Keratinocyte (primary cell): ENCODE results near the gene ARPC5. TPM values are rescaled to one million over a fixed set of nuclear protein-coding genes. Genes with fewer than 3 reads are reported as not detected.

Experiments used
- DNase-seq: peaks from one replicate; pipeline ENCODE4 v3.0.0-alpha.2; 2011; ENCODE audit warnings: low read depth, missing footprints, low spot score
- FAIRE-seq: peaks from 2 replicates; lab custom pipeline; 2011; peaks lifted over from hg19 to GRCh38; lab: Jason Lieb, UNC
- H2AFZ ChIP-seq: 2 replicates; pipeline ENCODE4 v1.6.0; 2012; ENCODE audit warnings: low read length, control low read depth, inconsistent platforms; ENCODE audit not compliant: control insufficient read depth
- H3K27ac ChIP-seq: 2 replicates; pipeline ENCODE4 v1.5.1; 2011; ENCODE audit warnings: low read length; ENCODE audit not compliant: control insufficient read depth, insufficient read depth
- H3K27me3 ChIP-seq: 3 replicates; pipeline ENCODE4 v1.6.0; 2011; ENCODE audit warnings: low read length; ENCODE audit not compliant: control insufficient read depth, insufficient read depth; ENCODE audit errors: extremely low read depth
- H3K36me3 ChIP-seq, 2 experiments: 2 replicates in 1 of 2; 3 replicates in 1 of 2; pipeline ENCODE4 v1.5.1; 2011; ENCODE audit warnings: low read length in 2 of 2, mild to moderate bottlenecking in 1 of 2; ENCODE audit not compliant: control insufficient read depth in 2 of 2, insufficient read depth in 2 of 2; ENCODE audit errors: extremely low read depth in 1 of 2
- H3K4me1 ChIP-seq: 3 replicates; pipeline ENCODE4 v1.5.1; 2011; ENCODE audit warnings: low read length; ENCODE audit not compliant: control insufficient read depth, insufficient read depth; ENCODE audit errors: extremely low read depth
- H3K4me2 ChIP-seq: 3 replicates; pipeline ENCODE4 v1.6.0; 2011; ENCODE audit warnings: low read depth, low read length; ENCODE audit not compliant: control insufficient read depth, insufficient read depth; ENCODE audit errors: extremely low read depth
- H3K4me3 ChIP-seq, 3 experiments: fragments of 200-600 bp in 1 of 3; sonication (generic) in 1 of 3; 2 replicates in 2 of 3; 3 replicates in 1 of 3; pipeline ENCODE4 v1.5.1; 2011 to 2016; ENCODE audit warnings: low read length in 3 of 3, mild to moderate bottlenecking in 3 of 3, control low read depth in 2 of 3, inconsistent platforms in 1 of 3, low read depth in 1 of 3, mixed read lengths in 1 of 3, mixed run types in 1 of 3, moderate library complexity in 1 of 3; ENCODE audit not compliant: control insufficient read depth in 2 of 3, insufficient read depth in 2 of 3; ENCODE audit errors: extremely low read depth in 1 of 3
- H3K79me2 ChIP-seq: 2 replicates; pipeline ENCODE4 v1.6.0; 2012; ENCODE audit warnings: low read length; ENCODE audit not compliant: control insufficient read depth, insufficient read depth
- H3K9ac ChIP-seq: 3 replicates; pipeline ENCODE4 v1.6.0; 2011; ENCODE audit warnings: low read length; ENCODE audit not compliant: control insufficient read depth, insufficient read depth; ENCODE audit errors: extremely low read depth
- H3K9me1 ChIP-seq: 3 replicates; pipeline ENCODE4 v1.6.0; 2011; ENCODE audit warnings: low read length; ENCODE audit not compliant: control insufficient read depth, insufficient read depth; ENCODE audit errors: extremely low read depth
- H3K9me3 ChIP-seq: 2 replicates; pipeline ENCODE4 v1.5.1; 2012; ENCODE audit warnings: low read depth, low read length; ENCODE audit not compliant: control insufficient read depth
- H4K20me1 ChIP-seq: 3 replicates; pipeline ENCODE4 v1.6.0; 2011; ENCODE audit warnings: low read length; ENCODE audit not compliant: control insufficient read depth, insufficient read depth; ENCODE audit errors: extremely low read depth
- EZH2 ChIP-seq: IDR thresholded peaks from one replicate; pipeline ENCODE4 v1.6.1; 2012; ENCODE audit warnings: inconsistent platforms, mild to moderate bottlenecking, low read length, moderate library complexity
- dilution Hi-C: fragments of 300-500 bp; cut with MboI; formaldehyde crosslinking; loops from one replicate; pipeline ENCODE4 v1.7.0; 2020; ENCODE audit warnings: low sequenced_read_pairs; ENCODE audit not compliant: extremely low pct_ligation_motif_present
- polyA plus RNA-seq, 5 experiments: library from polyadenylated mRNA; depleted of rRNA in 3 of 5; stranded (reverse) in 3 of 5; stranded (forward) in 1 of 5; unstranded in 1 of 5; fragments of >200 nt; gene quantifications; 1 replicate in 1 of 5; 2 replicates in 3 of 5; 3 replicates in 1 of 5; pipeline versions ENCODE4 v1.2.1 to v1.2.3, GENCODE V29; 2011 to 2012; ENCODE audit warnings: missing spikeins in 2 of 5, low read depth in 1 of 5, low replicate concordance in 1 of 5
- TF ChIP-seq, protein P1 (sequence below), 3 experiments: IDR thresholded peaks in 1 of 3; conservative IDR thresholded peaks in 1 of 3; optimal IDR thresholded peaks in 1 of 3; 2 replicates in 2 of 3; 3 replicates in 1 of 3; pipeline versions ENCODE3 to v1.5.1; 2011; ENCODE audit warnings: low read length in 3 of 3, mild to moderate bottlenecking in 3 of 3, moderate library complexity in 2 of 3, control low read depth in 1 of 3, inconsistent platforms in 1 of 3; ENCODE audit not compliant: insufficient read depth in 2 of 3; ENCODE audit errors: extremely low read depth in 1 of 3

ARPC5 gene
- polyA plus RNA-seq, 1 donor (not counting 4 experiments of a cell fraction or from before 2014, with no cell fraction given), result 255 TPM

DNA sequence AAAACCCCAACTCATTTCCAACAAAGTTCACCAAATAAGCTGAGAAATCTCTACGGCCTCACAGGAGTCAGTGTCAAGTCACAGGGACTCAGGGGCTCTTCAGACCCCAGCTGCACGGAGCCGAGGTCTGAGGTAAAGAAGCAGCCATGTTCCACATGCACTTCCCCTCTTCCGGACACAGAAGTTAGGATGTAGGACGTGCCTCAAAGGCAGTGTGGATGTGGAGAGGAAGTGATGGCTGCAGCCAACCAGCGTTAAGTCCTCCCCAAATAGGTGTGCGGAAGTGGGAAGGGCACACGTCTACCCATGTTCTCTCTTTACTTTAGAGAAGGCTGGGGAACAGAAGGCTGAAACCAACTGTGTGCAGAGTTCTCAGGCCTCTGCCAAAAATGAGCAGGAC lies 30.8 kb downstream of the ARPC5 start:
- FAIRE-seq (no peak), DNase-seq (no peak)
- H3K4me2 ChIP-seq, result no peak overlapping the region
- peaks cover 23% of the 10 kb centered on the region for H3K4me1 ChIP-seq
- H3K36me3 ChIP-seq, result no peaks in the 10 kb centered on the region
- no peak overlapping the region for H3K27ac ChIP-seq
- dilution Hi-C loops, result no loop called here
- H3K27me3 ChIP-seq, result no peaks in the 10 kb centered on the region
- no peak overlapping the region for H3K9ac ChIP-seq
- no peaks in the 10 kb centered on the region for H3K9me3 ChIP-seq
- H3K9me1 ChIP-seq, result no peaks in the 10 kb centered on the region
- H3K79me2 ChIP-seq, result no peaks in the 10 kb centered on the region
- H3K4me3 ChIP-seq, result no peak overlapping the region
- no peak overlapping the region for H2AFZ ChIP-seq
- TF ChIP-seq EZH2, result no peak
- TF ChIP-seq, protein P1, sequence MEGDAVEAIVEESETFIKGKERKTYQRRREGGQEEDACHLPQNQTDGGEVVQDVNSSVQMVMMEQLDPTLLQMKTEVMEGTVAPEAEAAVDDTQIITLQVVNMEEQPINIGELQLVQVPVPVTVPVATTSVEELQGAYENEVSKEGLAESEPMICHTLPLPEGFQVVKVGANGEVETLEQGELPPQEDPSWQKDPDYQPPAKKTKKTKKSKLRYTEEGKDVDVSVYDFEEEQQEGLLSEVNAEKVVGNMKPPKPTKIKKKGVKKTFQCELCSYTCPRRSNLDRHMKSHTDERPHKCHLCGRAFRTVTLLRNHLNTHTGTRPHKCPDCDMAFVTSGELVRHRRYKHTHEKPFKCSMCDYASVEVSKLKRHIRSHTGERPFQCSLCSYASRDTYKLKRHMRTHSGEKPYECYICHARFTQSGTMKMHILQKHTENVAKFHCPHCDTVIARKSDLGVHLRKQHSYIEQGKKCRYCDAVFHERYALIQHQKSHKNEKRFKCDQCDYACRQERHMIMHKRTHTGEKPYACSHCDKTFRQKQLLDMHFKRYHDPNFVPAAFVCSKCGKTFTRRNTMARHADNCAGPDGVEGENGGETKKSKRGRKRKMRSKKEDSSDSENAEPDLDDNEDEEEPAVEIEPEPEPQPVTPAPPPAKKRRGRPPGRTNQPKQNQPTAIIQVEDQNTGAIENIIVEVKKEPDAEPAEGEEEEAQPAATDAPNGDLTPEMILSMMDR (optimal IDR thresholded peaks at IDR 0.05 in 1 of 3, IDR thresholded peaks at IDR 0.05 in 1 of 3, conservative IDR thresholded peaks at IDR 0.05 in 1 of 3; ENCODE audit: extremely low read depth in 1 of 3, insufficient read depth in 2 of 3, low read length in 3 of 3), result no peak
- H4K20me1 ChIP-seq, result no peaks in the 10 kb centered on the region

DNA sequence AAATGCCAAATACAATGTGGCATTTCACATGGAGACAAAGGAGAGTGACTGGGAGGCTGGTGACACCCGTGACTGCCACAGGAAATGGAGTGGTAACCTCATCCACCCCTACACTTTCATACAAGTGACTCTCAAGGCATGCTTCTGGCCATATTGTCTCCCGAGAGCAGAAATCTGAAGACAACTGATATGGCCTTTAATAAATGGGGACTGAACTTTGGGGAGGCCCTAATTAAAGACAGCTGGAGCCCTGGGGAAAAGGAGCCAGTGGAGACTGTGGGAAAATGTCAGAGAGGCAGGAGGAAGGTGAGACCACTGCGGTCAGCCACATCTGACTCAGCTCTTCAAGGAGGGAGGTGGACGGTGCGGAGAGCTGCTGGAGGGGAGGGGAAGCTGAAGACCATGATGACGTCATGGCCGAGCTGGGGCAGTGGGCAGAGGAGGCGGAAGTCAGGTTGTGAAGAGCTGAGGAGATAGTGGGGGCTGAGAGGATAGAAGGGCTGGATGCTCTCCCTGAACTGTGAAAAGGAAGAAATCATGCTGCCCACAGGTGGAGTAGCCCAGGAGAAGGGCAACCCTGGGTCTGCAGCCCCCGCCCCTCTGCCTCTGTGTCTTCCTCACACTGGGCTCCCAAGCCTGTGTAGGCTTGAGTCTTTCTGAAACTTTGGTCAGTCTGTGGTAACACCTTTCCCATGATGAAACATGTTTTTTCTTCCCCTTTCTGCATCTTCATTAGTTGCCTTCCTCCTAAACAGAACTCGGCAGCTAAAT lies 31.4 kb downstream of the ARPC5 start:
- Histone ChIP-seq H3K36me3 (no peaks in the 10 kb centered on the region), H3K27ac (no peak overlapping the region)
- no peak for TF ChIP-seq EZH2
- TF ChIP-seq, protein P1 (optimal IDR thresholded peaks at IDR 0.05 in 1 of 3, IDR thresholded peaks at IDR 0.05 in 1 of 3, conservative IDR thresholded peaks at IDR 0.05 in 1 of 3; ENCODE audit: extremely low read depth in 1 of 3, insufficient read depth in 2 of 3, low read length in 3 of 3), result no peak

More for the DNA sequence above, 31.4 kb downstream of the ARPC5 start:
- Histone ChIP-seq H3K4me1 (peaks cover 17% of the 10 kb centered on the region), H4K20me1 (no peaks in the 10 kb centered on the region), H3K9me1 (no peaks in the 10 kb centered on the region), H3K9me3 (no peaks in the 10 kb centered on the region), H3K27me3 (no peaks in the 10 kb centered on the region), H2AFZ (no peak overlapping the region), H3K9ac (no peak overlapping the region), H3K79me2 (no peaks in the 10 kb centered on the region), H3K4me3 (no peak overlapping the region), H3K4me2 (no peak overlapping the region)
- DNase-seq (no peak), FAIRE-seq (no peak)
- dilution Hi-C loops, result no loop called here
